CD1c-positive myeloid dendritic cell (primary cell): Measurements from ENCODE around the gene LRRC1.
A peak's percentile ranks its signal among the peaks of the same experiment; 100 is the strongest.
"Not testable (repeated sequence)": the region's sequence is repeated elsewhere in the genome, so short reads cannot be mapped to it uniquely, and the experiment has no call there.

ENCODE experiments used
- DNase-seq: peaks from one replicate; pipeline ENCODE4 v3.0.0-alpha.2; 2016; ENCODE audit errors: extremely low spot score

LRRC1 gene

GRCh38 chr6:53792973-53793317, 1.9 kb upstream of the LRRC1 start:
- no peak for DNase-seq

- DNase-seq = peak; percentile 31
Observed at GRCh38 chr6:53793318-53794136, 1.3 kb upstream of the LRRC1 start.

GRCh38 chr6:53794137-53794719, 577 bp upstream of the LRRC1 start:
- DNase-seq = peak; percentile 41

GRCh38 chr6:53795340-53795701, 516 bp downstream of the LRRC1 start:
- no peak for DNase-seq

- DNase-seq = no peak
Observed at GRCh38 chr6:53795702-53796450, 1.1 kb downstream of the LRRC1 start.

GRCh38 chr6:53796451-53796780, 1.6 kb downstream of the LRRC1 start:
- no peak for DNase-seq

- DNase-seq = no peak
Observed at GRCh38 chr6:53796791-53797190, 2.0 kb downstream of the LRRC1 start.

GRCh38 chr6:53797304-53797703, 2.5 kb downstream of the LRRC1 start:
- DNase-seq = no peak

GRCh38 chr6:53799340-53799739, 4.5 kb downstream of the LRRC1 start:
- DNase-seq = no peak

GRCh38 chr6:53801022-53801421, 6.2 kb downstream of the LRRC1 start:
- no peak for DNase-seq

- DNase-seq = no peak
Observed at GRCh38 chr6:53802582-53802981, 7.8 kb downstream of the LRRC1 start.

GRCh38 chr6:53803081-53803860, 8.5 kb downstream of the LRRC1 start:
- no peak for DNase-seq

- no peak for DNase-seq
Observed at GRCh38 chr6:53805016-53805415, 10.2 kb downstream of the LRRC1 start.

- no peak for DNase-seq
Observed at GRCh38 chr6:53805725-53806124, 10.9 kb downstream of the LRRC1 start.

- DNase-seq = not testable (repeated sequence)
Observed at GRCh38 chr6:53807606-53808005, 12.8 kb downstream of the LRRC1 start.

- no peak for DNase-seq
Observed at GRCh38 chr6:53808302-53808881, 13.6 kb downstream of the LRRC1 start.

GRCh38 chr6:53809691-53810090, 14.9 kb downstream of the LRRC1 start:
- no peak for DNase-seq

- no peak for DNase-seq
Observed at GRCh38 chr6:53811082-53811481, 16.3 kb downstream of the LRRC1 start.

GRCh38 chr6:53811746-53812145, 16.9 kb downstream of the LRRC1 start:
- no peak for DNase-seq

GRCh38 chr6:53813096-53813495, 18.3 kb downstream of the LRRC1 start:
- DNase-seq = no peak

GRCh38 chr6:53813801-53814200, 19.0 kb downstream of the LRRC1 start:
- DNase-seq = peak; percentile 5

GRCh38 chr6:53814353-53814752, 19.5 kb downstream of the LRRC1 start:
- DNase-seq = no peak
